Dendritic cell treated with granulocyte-macrophage colony-stimulating factor and Interleukin-4, amounts not matched to agents 40 ng/mL and 50 ng/mL, for 4 days (primary cell): Measurements from ENCODE around the gene TMEM232.

Experiments used
- H3K27ac Mint-ChIP-seq: one replicate; pipeline ENCODE4 v1.8.0; 2022; ENCODE audit warnings: mild to moderate bottlenecking, mixed read lengths
- H3K27me3 Mint-ChIP-seq: one replicate; pipeline ENCODE4 v1.8.0; 2022; ENCODE audit warnings: mild to moderate bottlenecking, mixed read lengths
- H3K36me3 Mint-ChIP-seq: one replicate; pipeline ENCODE4 v1.8.0; 2022; ENCODE audit warnings: low read depth, mixed read lengths
- H3K4me1 Mint-ChIP-seq: one replicate; pipeline ENCODE4 v1.8.0; 2022; ENCODE audit warnings: low read depth, mixed read lengths
- H3K4me3 Mint-ChIP-seq: one replicate; pipeline ENCODE4 v1.8.0; 2022; ENCODE audit warnings: mild to moderate bottlenecking, moderate library complexity, mixed read lengths
- H3K9me3 Mint-ChIP-seq: one replicate; pipeline ENCODE4 v1.8.0; 2022; ENCODE audit warnings: mixed read lengths
- intact Hi-C: fragments of 100-400 bp; cut with micrococcal nuclease; formaldehyde crosslinking; loops from one replicate; pipeline ENCODE4 v1.15.0; 2022

TMEM232 gene

GRCh38 chr5:110413856-110414255 lies 312.6 kb downstream of the TMEM232 start:
- no peaks in the 10 kb centered on the region for H3K9me3 Mint-ChIP-seq
- H3K4me3 Mint-ChIP-seq, result no peak overlapping the region
- H3K27me3 Mint-ChIP-seq, result no peaks in the 10 kb centered on the region
- intact Hi-C loops, result no loop called here
- no peaks in the 10 kb centered on the region for H3K36me3 Mint-ChIP-seq
- H3K4me1 Mint-ChIP-seq, result no peaks in the 10 kb centered on the region
- H3K27ac Mint-ChIP-seq, result no peak overlapping the region

GRCh38 chr5:110409571-110409970 lies 316.9 kb downstream of the TMEM232 start:
- Mint-ChIP-seq H3K9me3 (no peaks in the 10 kb centered on the region), H3K4me1 (no peaks in the 10 kb centered on the region), H3K27ac (no peak overlapping the region), H3K27me3 (no peaks in the 10 kb centered on the region), H3K4me3 (no peak overlapping the region), H3K36me3 (no peaks in the 10 kb centered on the region)
- intact Hi-C loops, result no loop called here

- Mint-ChIP-seq H3K9me3 (no peaks in the 10 kb centered on the region), H3K27ac (no peak overlapping the region), H3K4me1 (no peaks in the 10 kb centered on the region), H3K36me3 (no peaks in the 10 kb centered on the region), H3K4me3 (no peak overlapping the region), H3K27me3 (no peaks in the 10 kb centered on the region)
- intact Hi-C loops, result no loop called here
Observed at GRCh38 chr5:110402562-110402961, 323.9 kb downstream of the TMEM232 start.

GRCh38 chr5:110401881-110402280 lies 324.6 kb downstream of the TMEM232 start:
- no peaks in the 10 kb centered on the region for H3K4me1 Mint-ChIP-seq

GRCh38 chr5:110398951-110399350 lies 327.5 kb downstream of the TMEM232 start:
- no peaks in the 10 kb centered on the region for H3K27me3 Mint-ChIP-seq
- intact Hi-C loops, result no loop called here
- no peak overlapping the region for H3K4me3 Mint-ChIP-seq
- no peaks in the 10 kb centered on the region for H3K36me3 Mint-ChIP-seq
- H3K4me1 Mint-ChIP-seq, result no peaks in the 10 kb centered on the region
- H3K27ac Mint-ChIP-seq, result no peak overlapping the region
- H3K9me3 Mint-ChIP-seq, result no peaks in the 10 kb centered on the region

More at GRCh38 chr5:110401881-110402280, 324.6 kb downstream of the TMEM232 start:
- Mint-ChIP-seq H3K9me3 (no peaks in the 10 kb centered on the region), H3K27me3 (no peaks in the 10 kb centered on the region), H3K36me3 (no peaks in the 10 kb centered on the region), H3K4me3 (no peak overlapping the region), H3K27ac (no peak overlapping the region)
- intact Hi-C loops, result no loop called here

GRCh38 chr5:110397281-110397680 lies 329.2 kb downstream of the TMEM232 start:
- H3K27me3 Mint-ChIP-seq, result no peaks in the 10 kb centered on the region
- no peak overlapping the region for H3K27ac Mint-ChIP-seq
- no peaks in the 10 kb centered on the region for H3K9me3 Mint-ChIP-seq
- H3K36me3 Mint-ChIP-seq, result no peaks in the 10 kb centered on the region
- intact Hi-C loops, result no loop called here
- H3K4me1 Mint-ChIP-seq, result no peaks in the 10 kb centered on the region
- no peak overlapping the region for H3K4me3 Mint-ChIP-seq

GRCh38 chr5:110386782-110387181 lies 339.7 kb downstream of the TMEM232 start:
- intact Hi-C loops, result no loop called here
- no peaks in the 10 kb centered on the region for H3K27me3 Mint-ChIP-seq
- no peaks in the 10 kb centered on the region for H3K36me3 Mint-ChIP-seq
- H3K27ac Mint-ChIP-seq, result no peak overlapping the region
- no peaks in the 10 kb centered on the region for H3K4me1 Mint-ChIP-seq
- H3K9me3 Mint-ChIP-seq, result no peaks in the 10 kb centered on the region
- H3K4me3 Mint-ChIP-seq, result no peak overlapping the region

- intact Hi-C loops, result no loop called here
- Mint-ChIP-seq H3K27me3 (no peaks in the 10 kb centered on the region), H3K4me3 (no peak overlapping the region), H3K4me1 (no peaks in the 10 kb centered on the region), H3K36me3 (no peaks in the 10 kb centered on the region), H3K9me3 (no peaks in the 10 kb centered on the region), H3K27ac (no peak overlapping the region)
Observed at GRCh38 chr5:110383231-110383630, 343.2 kb downstream of the TMEM232 start.

- H3K36me3 Mint-ChIP-seq, result no peaks in the 10 kb centered on the region
- H3K27me3 Mint-ChIP-seq, result no peaks in the 10 kb centered on the region
- no peak overlapping the region for H3K4me3 Mint-ChIP-seq
- intact Hi-C loops, result no loop called here
- no peaks in the 10 kb centered on the region for H3K9me3 Mint-ChIP-seq
- H3K27ac Mint-ChIP-seq, result no peak overlapping the region
- H3K4me1 Mint-ChIP-seq, result no peaks in the 10 kb centered on the region
Observed at GRCh38 chr5:110377943-110378342, 348.5 kb downstream of the TMEM232 start.

- no peaks in the 10 kb centered on the region for H3K27me3 Mint-ChIP-seq
- peaks cover under 1% of the 10 kb centered on the region for H3K9me3 Mint-ChIP-seq
- intact Hi-C loops, result no loop called here
- no peak overlapping the region for H3K4me3 Mint-ChIP-seq
- H3K36me3 Mint-ChIP-seq, result no peaks in the 10 kb centered on the region
- no peak overlapping the region for H3K27ac Mint-ChIP-seq
- H3K4me1 Mint-ChIP-seq, result no peaks in the 10 kb centered on the region
Observed at GRCh38 chr5:110377361-110377760, 349.1 kb downstream of the TMEM232 start.

- Mint-ChIP-seq H3K27ac (no peak overlapping the region), H3K4me1 (peaks cover 5% of the 10 kb centered on the region), H3K4me3 (no peak overlapping the region), H3K36me3 (no peaks in the 10 kb centered on the region), H3K9me3 (peaks cover 7% of the 10 kb centered on the region), H3K27me3 (no peaks in the 10 kb centered on the region)
- intact Hi-C loops, result no loop called here
Observed at GRCh38 chr5:110376281-110376951, 350.1 kb downstream of the TMEM232 start.

- H3K4me1 Mint-ChIP-seq, result peaks cover 5% of the 10 kb centered on the region
- H3K27ac Mint-ChIP-seq, result peak overlapping the region; percentile 63
- intact Hi-C loops, result no loop called here
- no peak overlapping the region for H3K4me3 Mint-ChIP-seq
- no peaks in the 10 kb centered on the region for H3K27me3 Mint-ChIP-seq
- H3K36me3 Mint-ChIP-seq, result no peaks in the 10 kb centered on the region
- H3K9me3 Mint-ChIP-seq, result peaks cover 7% of the 10 kb centered on the region
Observed at GRCh38 chr5:110371725-110372041, 354.8 kb downstream of the TMEM232 start.

- Mint-ChIP-seq H3K36me3 (no peaks in the 10 kb centered on the region), H3K27me3 (no peaks in the 10 kb centered on the region), H3K27ac (no peak overlapping the region), H3K4me1 (peaks cover 5% of the 10 kb centered on the region), H3K4me3 (no peak overlapping the region), H3K9me3 (peaks cover 7% of the 10 kb centered on the region)
- intact Hi-C loops, result no loop called here
Observed at GRCh38 chr5:110371011-110371724, 355.3 kb downstream of the TMEM232 start.
